Measurements from ENCODE around the gene CAPS2. TPM values are rescaled to one million over a fixed set of nuclear protein-coding genes. Genes with fewer than 3 reads are reported as not detected.

The CAPS2 gene
- total and polyA plus RNA-seq, 4 experiments from 2014 or later, result 1.5 to 6.2 (median 4.1) TPM

DNA sequence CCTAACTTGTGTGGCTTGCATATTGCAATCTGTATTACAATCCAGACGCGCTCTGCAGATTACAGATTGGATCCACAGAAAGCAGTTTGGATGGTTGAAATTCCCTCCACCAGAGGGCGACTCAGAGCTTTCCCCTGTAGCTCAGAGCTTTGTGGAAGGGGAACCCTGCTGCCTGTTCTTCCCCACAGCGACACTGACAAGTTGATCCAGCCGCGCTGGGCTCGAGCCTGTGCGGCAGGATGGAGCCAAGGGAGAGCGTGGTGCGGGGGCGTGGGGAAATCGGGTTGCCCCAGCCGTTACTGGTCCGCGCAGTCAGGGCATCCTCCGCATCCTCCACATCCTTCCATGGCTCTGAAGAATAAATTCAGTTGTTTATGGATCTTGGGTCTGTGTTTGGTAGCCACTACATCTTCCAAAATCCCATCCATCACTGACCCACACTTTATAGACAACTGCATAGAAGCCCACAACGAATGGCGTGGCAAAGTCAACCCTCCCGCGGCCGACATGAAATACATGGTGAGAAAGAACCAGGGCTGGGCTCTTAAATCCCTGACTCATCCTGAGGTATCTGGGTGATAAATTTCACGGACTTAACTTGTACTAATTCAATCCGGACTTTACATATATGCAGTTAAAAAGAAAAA, 4.4 kb upstream of the CAPS2 start, which contains the start of gene GLIPR1L1:
Gene GLIPR1L1 (plus strand): TSS at position 287 of the 647 bp plus-strand sequence. CDS start 59 bp downstream, at position 346.
- Mint-ChIP-seq H3K27me3 (peaks cover 6 to 12% of the 10 kb centered on the region in 2 donors), H3K36me3 (peaks cover 0 to 3% of the 10 kb centered on the region in 2 donors), H3K4me3 (peak within 1 kb of the TSS; percentile 70 to 86 (median 80)), H3K4me1 (peaks cover 13 to 21% (median 17%) of the 10 kb centered on the region in 4 donors), H3K27ac (peak within 1 kb of the TSS in 1 of 7 donors; percentile 54), H3K9me3 (no peaks in the 10 kb centered on the region)
- Histone ChIP-seq H3K9me3 (ENCODE audit: control insufficient read depth in 1 of 2, low read length in 2 of 2) (no peaks in the 10 kb centered on the region), H3K4me1 (ENCODE audit: insufficient read depth, low read length) (peaks cover 21% of the 10 kb centered on the region), H3K27me3 (ENCODE audit: insufficient read depth, low read length) (peaks cover 6% of the 10 kb centered on the region), H3K4me3 (ENCODE audit: low read length in 2 of 2) (peak within 1 kb of the TSS in 1 of 2 donors; percentile 54), H3K27ac (ENCODE audit: low read depth, low read length) (no peak within 1 kb of the TSS), H3K36me3 (ENCODE audit: insufficient read depth, low read length) (no peaks in the 10 kb centered on the region)
- DNase-seq, result peak; percentile 76 to 82 (median 77)
- ChIA-PET CTCF (ENCODE audit: partially characterized antibody) (interaction anchor here (0.9 to 3.8 kb wide), 21 partner anchors 8 to 191 kb away, joined by 3 to 43 read pairs (median 6); partner anchors contain the start of genes GLIPR1 and GLIPR1L2), POLR2A (ENCODE audit: partially characterized antibody) (interaction anchor here (0.6 to 2.6 kb wide), 7 partner anchors 61 to 1013 kb away, joined by 3 to 8 read pairs (median 3); partner anchors contain the start of genes BBS10, GLIPR1 and KRR1)
- intact Hi-C loops (cut with micrococcal nuclease), result loop anchor here (1.0 to 10.0 kb wide), 8 partner anchors 56 to 1121 kb away; partner anchors contain the start of genes BBS10 and GLIPR1

DNA sequence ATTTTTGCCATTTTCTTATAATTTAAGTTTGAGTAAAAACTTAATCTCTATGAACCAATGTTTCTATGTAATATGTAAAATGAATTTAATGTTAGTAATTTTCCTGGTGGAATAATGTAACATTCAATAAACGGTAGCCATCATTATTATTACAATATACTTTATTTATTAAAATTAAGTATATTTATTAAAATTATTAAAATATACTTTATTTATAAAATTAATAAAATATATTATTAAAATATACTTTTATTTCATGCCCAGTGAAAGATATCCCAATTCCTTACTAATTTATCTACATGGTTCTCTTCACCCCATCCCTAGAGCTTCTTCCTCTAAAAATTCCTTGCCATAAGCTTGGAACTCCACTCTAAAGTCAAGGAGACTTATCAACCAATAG, 2.5 kb downstream of the CAPS2 start:
- Histone ChIP-seq H3K36me3 (ENCODE audit: insufficient read depth, low read length) (no peaks in the 10 kb centered on the region), H3K27ac (ENCODE audit: low read depth, low read length) (no peak overlapping the region), H3K27me3 (ENCODE audit: insufficient read depth, low read length) (no peaks in the 10 kb centered on the region), H3K9me3 (ENCODE audit: control insufficient read depth in 1 of 2, low read length in 2 of 2) (no peaks in the 10 kb centered on the region), H3K4me3 (ENCODE audit: low read length in 2 of 2) (no peak overlapping the region), H3K4me1 (ENCODE audit: insufficient read depth, low read length) (peaks cover 13% of the 10 kb centered on the region)
- no peak overlapping the region for H3K4me3 Mint-ChIP-seq
- ChIA-PET CTCF (ENCODE audit: partially characterized antibody) (interaction anchor here (0.7 to 0.9 kb wide), 2 partner anchors 21 to 621 kb away, joined by 3 read pairs; no protein-coding TSS in a partner anchor), POLR2A (ENCODE audit: partially characterized antibody) (no interaction called here)
- H3K36me3 Mint-ChIP-seq, result peaks cover 0 to 3% of the 10 kb centered on the region in 2 donors
- intact Hi-C loops (cut with micrococcal nuclease), result no loop called here
- no peak overlapping the region for H3K27ac Mint-ChIP-seq
- no peak for DNase-seq
- peaks cover 4 to 13% (median 7%) of the 10 kb centered on the region in 4 donors for H3K4me1 Mint-ChIP-seq
- peaks cover 10 to 20% of the 10 kb centered on the region in 2 donors for H3K27me3 Mint-ChIP-seq
- H3K9me3 Mint-ChIP-seq, result no peaks in the 10 kb centered on the region

DNA sequence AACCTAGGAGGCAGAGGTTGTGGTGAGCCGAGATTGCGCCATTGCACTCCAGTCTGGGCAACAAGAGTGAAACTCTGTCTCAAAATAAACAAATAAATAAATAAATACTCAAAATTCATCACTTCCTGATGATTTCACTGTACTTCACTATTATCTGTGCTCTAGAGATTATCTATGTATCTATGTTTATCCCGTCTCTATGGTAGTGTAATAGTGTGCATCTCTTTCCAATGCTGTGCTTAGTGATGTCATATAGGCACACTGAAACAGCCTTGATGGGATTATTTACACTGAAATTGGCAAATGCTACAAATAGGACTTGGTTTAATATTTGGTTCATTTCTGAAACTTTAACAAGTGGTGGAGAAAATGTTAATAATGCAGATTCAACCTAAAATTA, 6.5 kb downstream of the CAPS2 start:
- H3K27me3 Mint-ChIP-seq, result peaks cover 8 to 12% of the 10 kb centered on the region in 2 donors
- no peak overlapping the region for H3K27ac Mint-ChIP-seq

DNA sequence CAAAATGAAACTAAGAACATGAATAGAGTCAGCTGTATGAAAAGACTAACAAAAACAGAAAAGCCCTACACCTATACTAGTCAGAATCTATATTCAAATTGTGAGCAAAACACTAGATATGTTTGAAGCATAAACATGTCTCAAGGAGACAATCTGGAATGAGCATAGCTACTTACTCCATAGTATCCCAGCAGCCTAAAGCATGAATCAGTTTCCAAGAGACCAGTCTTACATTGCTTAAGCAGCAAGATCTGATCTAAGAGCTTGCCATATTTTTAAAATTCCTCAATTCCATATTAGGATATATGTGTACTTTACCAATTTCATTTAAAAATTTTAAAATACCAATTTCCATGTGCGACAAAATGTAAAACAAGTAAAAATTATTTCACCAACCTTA, 7.7 kb downstream of the CAPS2 start:
- Mint-ChIP-seq H3K27ac (no peak overlapping the region), H3K9me3 (no peaks in the 10 kb centered on the region), H3K4me3 (no peak overlapping the region), H3K36me3 (no peaks in the 10 kb centered on the region), H3K4me1 (no peaks in the 10 kb centered on the region), H3K27me3 (peaks cover 6 to 8% of the 10 kb centered on the region in 2 donors)
- H3K4me3 ChIP-seq (ENCODE audit: low read length in 2 of 2), result no peak overlapping the region
- H3K27ac ChIP-seq (ENCODE audit: low read depth, low read length), result no peak overlapping the region
- POLR2A ChIA-PET (ENCODE audit: partially characterized antibody), result no interaction called here
- H3K36me3 ChIP-seq (ENCODE audit: insufficient read depth, low read length), result no peaks in the 10 kb centered on the region
- H3K4me1 ChIP-seq (ENCODE audit: insufficient read depth, low read length), result no peaks in the 10 kb centered on the region
- CTCF ChIA-PET (ENCODE audit: partially characterized antibody), result interaction anchor here (1.0 to 1.9 kb wide), 2 partner anchors 10 to 162 kb away, joined by 3 to 5 read pairs; no protein-coding TSS in a partner anchor
- no peaks in the 10 kb centered on the region for H3K9me3 ChIP-seq (ENCODE audit: control insufficient read depth in 1 of 2, low read length in 2 of 2)
- H3K27me3 ChIP-seq (ENCODE audit: insufficient read depth, low read length), result no peaks in the 10 kb centered on the region
- DNase-seq, result no peak
- intact Hi-C loops (cut with micrococcal nuclease), result no loop called here

More for the DNA sequence above, 6.5 kb downstream of the CAPS2 start:
- DNase-seq, result no peak
- Histone ChIP-seq H3K4me1 (ENCODE audit: insufficient read depth, low read length) (no peaks in the 10 kb centered on the region), H3K4me3 (ENCODE audit: low read length in 2 of 2) (no peak overlapping the region), H3K9me3 (ENCODE audit: control insufficient read depth in 1 of 2, low read length in 2 of 2) (no peaks in the 10 kb centered on the region), H3K27me3 (ENCODE audit: insufficient read depth, low read length) (no peaks in the 10 kb centered on the region), H3K36me3 (ENCODE audit: insufficient read depth, low read length) (no peaks in the 10 kb centered on the region), H3K27ac (ENCODE audit: low read depth, low read length) (no peak overlapping the region)
- H3K9me3 Mint-ChIP-seq, result no peaks in the 10 kb centered on the region
- ChIA-PET POLR2A (ENCODE audit: partially characterized antibody) (no interaction called here), CTCF (ENCODE audit: partially characterized antibody) (interaction anchor here (2.5 kb wide), 1 partner anchor 11 kb away, joined by 24 read pairs; the partner anchor contains the start of gene GLIPR1L1)
- no peaks in the 10 kb centered on the region for H3K4me1 Mint-ChIP-seq
- no peaks in the 10 kb centered on the region for H3K36me3 Mint-ChIP-seq
- intact Hi-C loops (cut with micrococcal nuclease), result no loop called here
- no peak overlapping the region for H3K4me3 Mint-ChIP-seq

DNA sequence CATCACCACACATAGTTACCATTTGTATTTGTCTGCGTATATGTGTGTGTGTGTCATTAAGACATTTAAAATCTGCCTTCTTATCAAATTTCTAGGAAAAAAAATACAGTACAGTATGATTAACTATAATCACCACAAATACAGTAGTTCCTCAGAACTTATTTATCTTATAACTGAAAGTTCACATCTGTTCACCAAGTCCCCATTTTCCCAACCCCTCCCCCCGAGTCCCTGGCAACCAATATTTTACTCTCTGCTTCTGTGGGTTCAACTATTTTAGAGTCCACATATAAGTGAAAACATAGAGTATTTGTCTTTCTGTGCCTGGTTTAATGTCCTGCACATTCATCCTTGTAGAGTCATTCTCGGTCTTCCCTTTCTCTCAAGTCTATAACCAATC, 12.3 kb downstream of the CAPS2 start:
- ChIA-PET POLR2A (ENCODE audit: partially characterized antibody) (no interaction called here), CTCF (ENCODE audit: partially characterized antibody) (no interaction called here)
- no peaks in the 10 kb centered on the region for H3K9me3 ChIP-seq (ENCODE audit: control insufficient read depth in 1 of 2, low read length in 2 of 2)
- intact Hi-C loops (cut with micrococcal nuclease), result no loop called here
- no peak for DNase-seq
- Mint-ChIP-seq H3K27me3 (peaks cover 4 to 5% of the 10 kb centered on the region in 2 donors), H3K27ac (no peak overlapping the region), H3K36me3 (no peaks in the 10 kb centered on the region), H3K4me1 (no peaks in the 10 kb centered on the region), H3K9me3 (no peaks in the 10 kb centered on the region), H3K4me3 (no peak overlapping the region)
- no peaks in the 10 kb centered on the region for H3K4me1 ChIP-seq (ENCODE audit: insufficient read depth, low read length)
- H3K27me3 ChIP-seq (ENCODE audit: insufficient read depth, low read length), result no peaks in the 10 kb centered on the region
- no peak overlapping the region for H3K4me3 ChIP-seq (ENCODE audit: low read length in 2 of 2)
- H3K27ac ChIP-seq (ENCODE audit: low read depth, low read length), result no peak overlapping the region
- H3K36me3 ChIP-seq (ENCODE audit: insufficient read depth, low read length), result no peaks in the 10 kb centered on the region

DNA sequence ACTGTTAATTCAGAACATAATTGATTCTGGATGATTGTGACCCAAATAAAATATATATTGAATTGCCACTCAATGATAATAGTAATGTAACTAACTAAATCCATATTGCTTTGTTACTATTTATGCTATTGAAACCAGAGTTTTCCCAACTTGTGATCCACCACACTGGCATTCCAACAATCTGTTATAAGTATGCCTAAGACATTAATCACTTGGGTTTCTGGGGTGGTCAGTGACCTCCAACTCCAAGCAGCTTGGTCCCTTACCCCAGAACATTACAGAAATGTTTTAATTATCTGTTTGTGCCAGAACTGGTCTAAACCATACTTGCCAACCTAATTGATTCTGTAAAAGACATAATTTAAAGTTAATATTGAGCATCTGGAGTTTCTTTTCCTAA, 14.6 kb downstream of the CAPS2 start:
- Mint-ChIP-seq H3K9me3 (no peaks in the 10 kb centered on the region), H3K36me3 (no peaks in the 10 kb centered on the region), H3K27me3 (peaks cover 0 to 5% of the 10 kb centered on the region in 2 donors), H3K27ac (no peak overlapping the region), H3K4me3 (no peak overlapping the region), H3K4me1 (peaks cover 0 to 4% (median 1%) of the 10 kb centered on the region in 4 donors)
- no peak overlapping the region for H3K27ac ChIP-seq (ENCODE audit: low read depth, low read length)
- ChIA-PET CTCF (ENCODE audit: partially characterized antibody) (no interaction called here), POLR2A (ENCODE audit: partially characterized antibody) (no interaction called here)
- intact Hi-C loops (cut with micrococcal nuclease), result no loop called here
- H3K27me3 ChIP-seq (ENCODE audit: insufficient read depth, low read length), result no peaks in the 10 kb centered on the region
- H3K4me3 ChIP-seq (ENCODE audit: low read length in 2 of 2), result no peak overlapping the region
- H3K9me3 ChIP-seq (ENCODE audit: control insufficient read depth in 1 of 2, low read length in 2 of 2), result no peaks in the 10 kb centered on the region
- no peaks in the 10 kb centered on the region for H3K4me1 ChIP-seq (ENCODE audit: insufficient read depth, low read length)
- no peaks in the 10 kb centered on the region for H3K36me3 ChIP-seq (ENCODE audit: insufficient read depth, low read length)
- DNase-seq, result no peak

DNA sequence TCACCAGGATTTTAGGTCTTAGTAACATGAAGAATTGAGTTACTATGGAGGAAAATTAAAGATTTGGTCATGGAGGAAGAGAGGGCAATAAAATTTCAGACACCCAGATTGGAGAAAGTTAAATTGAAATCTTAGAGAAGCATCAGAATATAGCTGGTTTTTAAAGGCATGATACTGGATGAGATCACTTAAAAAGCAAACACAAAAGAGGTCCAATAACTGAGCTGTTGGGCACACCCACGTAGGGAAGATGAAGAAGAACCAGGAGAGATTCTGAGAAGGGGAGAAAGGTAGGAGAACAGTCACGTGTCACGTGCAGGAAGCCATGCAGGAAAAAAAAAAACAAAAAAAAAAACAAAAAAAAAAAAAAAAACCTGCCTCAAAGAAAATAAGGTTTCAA, 18.8 kb downstream of the CAPS2 start:
- Histone ChIP-seq H3K36me3 (ENCODE audit: insufficient read depth, low read length) (no peaks in the 10 kb centered on the region), H3K4me1 (ENCODE audit: insufficient read depth, low read length) (no peaks in the 10 kb centered on the region), H3K9me3 (ENCODE audit: control insufficient read depth in 1 of 2, low read length in 2 of 2) (no peaks in the 10 kb centered on the region), H3K27ac (ENCODE audit: low read depth, low read length) (no peak overlapping the region), H3K4me3 (ENCODE audit: low read length in 2 of 2) (no peak overlapping the region), H3K27me3 (ENCODE audit: insufficient read depth, low read length) (no peaks in the 10 kb centered on the region)
- no peaks in the 10 kb centered on the region for H3K36me3 Mint-ChIP-seq
- H3K27ac Mint-ChIP-seq, result no peak overlapping the region
- CTCF ChIA-PET (ENCODE audit: partially characterized antibody), result interaction anchor here (2.7 kb wide), 1 partner anchor 23 kb away, joined by 9 read pairs; the partner anchor contains the start of gene GLIPR1L1
- DNase-seq, result no peak
- peaks cover 0 to 4% (median 1%) of the 10 kb centered on the region in 4 donors for H3K4me1 Mint-ChIP-seq
- POLR2A ChIA-PET (ENCODE audit: partially characterized antibody), result no interaction called here
- no peak overlapping the region for H3K4me3 Mint-ChIP-seq
- intact Hi-C loops (cut with micrococcal nuclease), result no loop called here
- no peaks in the 10 kb centered on the region for H3K9me3 Mint-ChIP-seq
- H3K27me3 Mint-ChIP-seq, result no peaks in the 10 kb centered on the region

All from CD4-positive, alpha-beta memory T cell (primary cell).